Esophagus (tissue), 2 donors: ENCODE data around the gene DYRK4. TPM values are rescaled to one million over a fixed set of nuclear protein-coding genes. Genes with fewer than 3 reads are reported as not detected.

Source experiments
- H3K27ac ChIP-seq, 2 donors: one replicate each; pipeline ENCODE4 v1.5.1; 2013; ENCODE audit warnings: low read depth in 2 of 2, mild to moderate bottlenecking in 2 of 2, inconsistent platforms in 1 of 2, low read length in 1 of 2, moderate library complexity in 1 of 2
- H3K27me3 ChIP-seq, 2 donors: one replicate each; pipeline ENCODE4 v1.6.1; 2013; ENCODE audit warnings: low read length in 2 of 2, control low read depth in 1 of 2, mild to moderate bottlenecking in 1 of 2; ENCODE audit not compliant: insufficient read depth in 2 of 2, control insufficient read depth in 1 of 2
- H3K36me3 ChIP-seq, 2 donors: one replicate each; pipeline ENCODE4 v1.6.1; 2013; ENCODE audit warnings: low read length in 1 of 2; ENCODE audit not compliant: control insufficient read depth in 2 of 2, insufficient read depth in 2 of 2
- H3K4me1 ChIP-seq, 2 donors: one replicate each; pipeline ENCODE4 v1.6.1; 2013; ENCODE audit warnings: low read length in 1 of 2; ENCODE audit not compliant: control insufficient read depth in 2 of 2, insufficient read depth in 2 of 2
- H3K4me3 ChIP-seq, 2 donors: one replicate each; pipeline ENCODE4 v1.5.1; 2013; ENCODE audit warnings: low read length in 2 of 2, mild to moderate bottlenecking in 2 of 2, low read depth in 1 of 2, moderate library complexity in 1 of 2
- H3K9me3 ChIP-seq, 2 donors: one replicate each; pipeline ENCODE4 v1.6.1; 2013; ENCODE audit warnings: mild to moderate bottlenecking in 2 of 2, low read depth in 1 of 2, low read length in 1 of 2, moderate library complexity in 1 of 2; ENCODE audit not compliant: control insufficient read depth in 2 of 2, insufficient read depth in 1 of 2
- WGBS, 2 donors: extraction: QIAGEN DNeasy Blood & Tissue Kit; methylation state at CpG; one replicate each; pipeline ENCODE4 v1.1.7; 2013; 5-methylcytosine and 5-hydroxymethylcytosine counted together
- polyA plus RNA-seq, 2 donors: library from polyadenylated mRNA; stranded (reverse); fragments of 200-250 nt; gene quantifications; one replicate each; pipeline ENCODE4 v1.2.3, GENCODE V29; 2013
- donor health status: healthy with polysubstance abuse.
- donor health status: Bipolar disorder and iron deficiency.

DYRK4 gene
- polyA plus RNA-seq, 2 donors, result 27.1 to 34.7 TPM

GRCh38 chr12:4580281-4580688, 18.3 kb downstream of the DYRK4 start:
- 63 to 71% methylated on average over 3 of the region's 3 CpGs for WGBS, 2 donors
- Histone ChIP-seq H3K4me3 (no peak overlapping the region), H3K27ac (no peak overlapping the region), H3K4me1 (no peaks in the 10 kb centered on the region), H3K36me3 (no peaks in the 10 kb centered on the region), H3K9me3 (peaks cover 0 to 3% of the 10 kb centered on the region in 2 donors), H3K27me3 (no peaks in the 10 kb centered on the region)

- Histone ChIP-seq H3K4me1 (no peaks in the 10 kb centered on the region), H3K4me3 (no peak overlapping the region), H3K27ac (no peak overlapping the region), H3K36me3 (no peaks in the 10 kb centered on the region), H3K27me3 (no peaks in the 10 kb centered on the region), H3K9me3 (peaks cover 0 to 3% of the 10 kb centered on the region in 2 donors)
- 81 to 84% methylated on average over 5 to 6 of the region's 6 CpGs for WGBS, 2 donors
These were observed 22.3 kb downstream of the DYRK4 start for GRCh38 chr12:4584281-4584680.

- Histone ChIP-seq H3K27me3 (no peaks in the 10 kb centered on the region), H3K36me3 (no peaks in the 10 kb centered on the region), H3K4me1 (no peaks in the 10 kb centered on the region), H3K27ac (no peak overlapping the region), H3K4me3 (no peak overlapping the region), H3K9me3 (peaks cover 0 to 3% of the 10 kb centered on the region in 2 donors)
- 79 to 83% methylated on average over 7 of the region's 7 CpGs for WGBS, 2 donors
These were observed 22.9 kb downstream of the DYRK4 start for GRCh38 chr12:4584896-4585295.

- Histone ChIP-seq H3K27ac (no peak overlapping the region), H3K36me3 (no peaks in the 10 kb centered on the region), H3K4me3 (no peak overlapping the region), H3K4me1 (no peaks in the 10 kb centered on the region), H3K9me3 (peaks cover 0 to 3% of the 10 kb centered on the region in 2 donors), H3K27me3 (no peaks in the 10 kb centered on the region)
- 46 to 50% methylated on average over 5 of the region's 5 CpGs for WGBS, 2 donors
These were observed 24.5 kb downstream of the DYRK4 start for GRCh38 chr12:4586500-4586899.

- Histone ChIP-seq H3K4me1 (no peaks in the 10 kb centered on the region), H3K9me3 (peaks cover 0 to 3% of the 10 kb centered on the region in 2 donors), H3K4me3 (no peak overlapping the region), H3K36me3 (no peaks in the 10 kb centered on the region), H3K27me3 (no peaks in the 10 kb centered on the region), H3K27ac (no peak overlapping the region)
- WGBS, 2 donors, result 64% methylated on average over 9 of the region's 9 CpGs
These were observed 25.1 kb downstream of the DYRK4 start for GRCh38 chr12:4587108-4587507.

- 92 to 97% methylated on average over 3 of the region's 3 CpGs for WGBS, 2 donors
- Histone ChIP-seq H3K4me3 (no peak overlapping the region), H3K4me1 (no peaks in the 10 kb centered on the region), H3K36me3 (no peaks in the 10 kb centered on the region), H3K9me3 (peaks cover 0 to 3% of the 10 kb centered on the region in 2 donors), H3K27me3 (no peaks in the 10 kb centered on the region), H3K27ac (no peak overlapping the region)
These were observed 26.9 kb downstream of the DYRK4 start for GRCh38 chr12:4588916-4589315.

- H3K9me3 ChIP-seq, result peaks cover 0 to under 1% of the 10 kb centered on the region in 2 donors
- H3K27me3 ChIP-seq, result no peaks in the 10 kb centered on the region
- 54 to 65% methylated on average over 2 of the region's 2 CpGs for WGBS, 2 donors
- H3K4me1 ChIP-seq, result no peaks in the 10 kb centered on the region
- no peak overlapping the region for H3K4me3 ChIP-seq
- no peak overlapping the region for H3K27ac ChIP-seq
- no peaks in the 10 kb centered on the region for H3K36me3 ChIP-seq
These were observed 27.9 kb downstream of the DYRK4 start for GRCh38 chr12:4589941-4590340.

GRCh38 chr12:4591180-4591687, 29.2 kb downstream of the DYRK4 start:
- Histone ChIP-seq H3K27me3 (no peaks in the 10 kb centered on the region), H3K27ac (no peak overlapping the region), H3K9me3 (no peaks in the 10 kb centered on the region), H3K4me3 (no peak overlapping the region), H3K36me3 (no peaks in the 10 kb centered on the region), H3K4me1 (no peaks in the 10 kb centered on the region)
- 67 to 69% methylated on average over 7 of the region's 7 CpGs for WGBS, 2 donors

- Histone ChIP-seq H3K27ac (no peak overlapping the region), H3K4me1 (no peaks in the 10 kb centered on the region), H3K27me3 (no peaks in the 10 kb centered on the region), H3K9me3 (peaks cover 0 to 4% of the 10 kb centered on the region in 2 donors), H3K4me3 (no peak overlapping the region), H3K36me3 (no peaks in the 10 kb centered on the region)
- WGBS, 2 donors, result 94 to 96% methylated on average over 6 of the region's 6 CpGs
These were observed 33.9 kb downstream of the DYRK4 start for GRCh38 chr12:4595881-4596280.

- no peak overlapping the region for H3K4me3 ChIP-seq
- 64 to 65% methylated on average over 7 of the region's 7 CpGs for WGBS, 2 donors
- H3K9me3 ChIP-seq, result no peaks in the 10 kb centered on the region
- no peak overlapping the region for H3K27ac ChIP-seq
- H3K4me1 ChIP-seq, result peaks cover 0 to 2% of the 10 kb centered on the region in 2 donors
- H3K36me3 ChIP-seq, result no peaks in the 10 kb centered on the region
- no peaks in the 10 kb centered on the region for H3K27me3 ChIP-seq
These were observed 41.4 kb downstream of the DYRK4 start for GRCh38 chr12:4603421-4603820.
